SK-N-SH treated with all-trans-retinoic acid at 6 μM for 48 hours (cell line): Measurements from ENCODE around the gene BIN2.
"Not testable (repeated sequence)": the region's sequence is repeated elsewhere in the genome, so short reads cannot be mapped to it uniquely, and the experiment has no call there.

ENCODE experiments used
- ATAC-seq: fragments of 200-7000 bp; cut with Tn5 transposase; 3 replicates; pipeline ENCODE4 v1.9.1; 2020; ENCODE audit warnings: mild to moderate bottlenecking, moderate library complexity
- ARNTL ChIP-seq: fragments of 450-650 bp; formaldehyde crosslinking; IDR thresholded peaks from 2 replicates; pipeline ENCODE4 v1.5.0; 2020; ENCODE audit warnings: low read depth, mild to moderate bottlenecking, moderate library complexity, borderline replicate concordance
- BACH2 ChIP-seq: fragments of 250-450 bp; sonication (Bioruptor Pico); IDR thresholded peaks from 2 replicates; pipeline ENCODE4 v1.9.0; 2021; ENCODE audit warnings: mild to moderate bottlenecking, borderline replicate concordance
- CREB5 ChIP-seq: fragments of 250-450 bp; sonication (Bioruptor Pico); IDR thresholded peaks from 2 replicates; pipeline ENCODE4 v1.5.1; 2020; ENCODE audit warnings: low read depth, mild to moderate bottlenecking, moderate library complexity
- CSDC2 ChIP-seq: fragments of 250-450 bp; sonication (Bioruptor Pico); IDR thresholded peaks from 2 replicates; pipeline ENCODE4 v1.5.0; 2020; ENCODE audit warnings: mild to moderate bottlenecking, moderate library complexity
- ESRRG ChIP-seq: fragments of 250-450 bp; sonication (Bioruptor Pico); IDR thresholded peaks from 2 replicates; pipeline ENCODE4 v1.6.1; 2021; ENCODE audit warnings: mild to moderate bottlenecking
- GLIS3 ChIP-seq: fragments of 250-450 bp; sonication (Bioruptor Pico); IDR thresholded peaks from 2 replicates; pipeline ENCODE4 v1.5.0; 2020; ENCODE audit warnings: mild to moderate bottlenecking, moderate library complexity
- ISL1 ChIP-seq: fragments of 250-450 bp; sonication (Bioruptor Pico); IDR thresholded peaks from 2 replicates; pipeline ENCODE4 v2.1.2; 2022; ENCODE audit warnings: mild to moderate bottlenecking, moderate library complexity
- POU6F1 ChIP-seq: fragments of 250-450 bp; sonication (Bioruptor Pico); IDR thresholded peaks from 2 replicates; pipeline ENCODE4 v1.8.0; 2021; ENCODE audit warnings: low read depth, mild to moderate bottlenecking, moderate library complexity, borderline replicate concordance
- PPARA ChIP-seq: fragments of 250-450 bp; sonication (Bioruptor Pico); IDR thresholded peaks from 2 replicates; pipeline ENCODE4 v1.5.0; 2020; ENCODE audit warnings: mild to moderate bottlenecking, borderline replicate concordance
- RARB ChIP-seq: fragments of 250-450 bp; sonication (Bioruptor Pico); IDR thresholded peaks from 2 replicates; pipeline ENCODE4 v1.8.0; 2021; ENCODE audit warnings: mild to moderate bottlenecking, moderate library complexity
- SNAI2 ChIP-seq: fragments of 250-450 bp; sonication (Bioruptor Pico); IDR thresholded peaks from 2 replicates; pipeline ENCODE4 v1.5.0; 2020; ENCODE audit warnings: mild to moderate bottlenecking, moderate library complexity
- TCF4 ChIP-seq: fragments of 250-450 bp; sonication (Bioruptor Pico); IDR thresholded peaks from 2 replicates; pipeline ENCODE4 v1.8.0; 2021; ENCODE audit warnings: mild to moderate bottlenecking, moderate library complexity, borderline replicate concordance
- TOX ChIP-seq: fragments of 250-450 bp; sonication (Bioruptor Pico); IDR thresholded peaks from 2 replicates; pipeline ENCODE4 v1.8.0; 2021; ENCODE audit warnings: mild to moderate bottlenecking, moderate library complexity, borderline replicate concordance
- ZC3H10 ChIP-seq: fragments of 250-450 bp; sonication (Bioruptor Pico); IDR thresholded peaks from 2 replicates; pipeline ENCODE4 v1.5.1; 2021; ENCODE audit warnings: mild to moderate bottlenecking, moderate library complexity
- ZFP3 ChIP-seq: fragments of 250-450 bp; sonication (Bioruptor Pico); IDR thresholded peaks from 2 replicates; pipeline ENCODE4 v1.5.0; 2020; ENCODE audit warnings: mild to moderate bottlenecking, moderate library complexity
- ZFP30 ChIP-seq: fragments of 450-650 bp; formaldehyde crosslinking; IDR thresholded peaks from 2 replicates; pipeline ENCODE4 v1.5.0; 2022; ENCODE audit warnings: mild to moderate bottlenecking, moderate library complexity
- ZNF565 ChIP-seq: fragments of 450-650 bp; formaldehyde crosslinking; conservative IDR thresholded peaks from 2 replicates; pipeline ENCODE4 v1.5.0; 2020; ENCODE audit warnings: low read depth, mild to moderate bottlenecking, moderate library complexity
- TF ChIP-seq, protein P1 (sequence below): fragments of 250-450 bp; sonication (Bioruptor Pico); IDR thresholded peaks from 2 replicates; pipeline ENCODE4 v1.8.0; 2020; ENCODE audit warnings: mild to moderate bottlenecking, moderate library complexity, borderline replicate concordance

Gene BIN2

DNA sequence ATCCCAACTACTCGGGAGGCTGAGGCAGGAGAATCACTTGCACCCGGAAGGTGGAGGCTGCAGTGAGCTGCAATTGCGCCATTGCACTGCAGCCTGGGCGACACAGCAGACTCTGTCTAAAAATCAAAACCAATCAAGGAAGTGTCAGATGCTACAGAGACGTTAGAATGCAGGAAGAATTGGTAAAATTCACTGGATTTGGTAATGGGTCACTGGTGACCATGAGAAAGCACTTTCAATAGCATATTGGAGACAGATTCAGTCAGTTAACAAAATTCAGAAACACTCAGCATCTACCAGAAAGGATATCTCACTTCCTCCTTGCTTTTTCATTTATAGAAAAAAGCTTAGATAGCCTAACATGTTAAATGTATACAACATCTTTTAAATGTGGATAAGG is 17.5 kb downstream of the BIN2 start (continued):
- TF ChIP-seq ARNTL (CRISPR knock-in tag) (no peak), SNAI2 (CRISPR knock-in tag) (no peak), PPARA (no peak), ISL1 (CRISPR knock-in tag) (no peak), CSDC2 (CRISPR knock-in tag) (no peak), POU6F1 (CRISPR knock-in tag) (no peak), BACH2 (CRISPR knock-in tag) (no peak)

DNA sequence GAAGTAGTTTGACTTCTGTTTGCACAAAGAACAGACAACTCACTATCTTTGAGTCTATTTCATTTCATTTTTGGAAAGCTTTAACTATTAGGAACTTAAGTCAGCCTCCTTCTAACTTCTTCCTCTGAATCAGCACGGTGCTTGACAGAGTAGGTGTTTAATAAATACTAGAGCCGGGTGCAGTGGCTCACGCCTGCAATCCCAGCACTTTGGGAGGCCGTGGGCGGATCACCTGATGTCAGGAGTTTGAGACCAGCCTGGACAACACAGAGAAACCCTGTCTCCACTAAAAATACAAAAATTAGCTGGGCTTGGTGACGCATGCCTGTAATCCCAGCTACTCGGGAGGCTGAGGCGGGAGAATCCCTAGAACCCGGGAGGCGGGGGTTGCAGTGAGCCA is 23.2 kb downstream of the BIN2 start:
- ATAC-seq = not testable (repeated sequence)

GRCh38 chr12:51295651-51296050 is 28.3 kb downstream of the BIN2 start:
- TF ChIP-seq ZFP30 (CRISPR knock-in tag) (no peak), BACH2 (CRISPR knock-in tag) (no peak), PPARA (no peak), ZNF565 (CRISPR knock-in tag) (no peak), TOX (CRISPR knock-in tag) (no peak), ISL1 (CRISPR knock-in tag) (no peak), ESRRG (CRISPR knock-in tag) (no peak), SNAI2 (CRISPR knock-in tag) (no peak), ZC3H10 (CRISPR knock-in tag) (no peak), GLIS3 (CRISPR knock-in tag) (no peak), ZFP3 (CRISPR knock-in tag) (no peak), RARB (no peak), CSDC2 (CRISPR knock-in tag) (no peak), ARNTL (CRISPR knock-in tag) (no peak), TCF4 (CRISPR knock-in tag) (no peak), CREB5 (CRISPR knock-in tag) (no peak)
- TF ChIP-seq, protein P1, sequence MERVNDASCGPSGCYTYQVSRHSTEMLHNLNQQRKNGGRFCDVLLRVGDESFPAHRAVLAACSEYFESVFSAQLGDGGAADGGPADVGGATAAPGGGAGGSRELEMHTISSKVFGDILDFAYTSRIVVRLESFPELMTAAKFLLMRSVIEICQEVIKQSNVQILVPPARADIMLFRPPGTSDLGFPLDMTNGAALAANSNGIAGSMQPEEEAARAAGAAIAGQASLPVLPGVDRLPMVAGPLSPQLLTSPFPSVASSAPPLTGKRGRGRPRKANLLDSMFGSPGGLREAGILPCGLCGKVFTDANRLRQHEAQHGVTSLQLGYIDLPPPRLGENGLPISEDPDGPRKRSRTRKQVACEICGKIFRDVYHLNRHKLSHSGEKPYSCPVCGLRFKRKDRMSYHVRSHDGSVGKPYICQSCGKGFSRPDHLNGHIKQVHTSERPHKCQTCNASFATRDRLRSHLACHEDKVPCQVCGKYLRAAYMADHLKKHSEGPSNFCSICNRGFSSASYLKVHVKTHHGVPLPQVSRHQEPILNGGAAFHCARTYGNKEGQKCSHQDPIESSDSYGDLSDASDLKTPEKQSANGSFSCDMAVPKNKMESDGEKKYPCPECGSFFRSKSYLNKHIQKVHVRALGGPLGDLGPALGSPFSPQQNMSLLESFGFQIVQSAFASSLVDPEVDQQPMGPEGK (CRISPR knock-in tag) = no peak
- no peak for ATAC-seq

DNA sequence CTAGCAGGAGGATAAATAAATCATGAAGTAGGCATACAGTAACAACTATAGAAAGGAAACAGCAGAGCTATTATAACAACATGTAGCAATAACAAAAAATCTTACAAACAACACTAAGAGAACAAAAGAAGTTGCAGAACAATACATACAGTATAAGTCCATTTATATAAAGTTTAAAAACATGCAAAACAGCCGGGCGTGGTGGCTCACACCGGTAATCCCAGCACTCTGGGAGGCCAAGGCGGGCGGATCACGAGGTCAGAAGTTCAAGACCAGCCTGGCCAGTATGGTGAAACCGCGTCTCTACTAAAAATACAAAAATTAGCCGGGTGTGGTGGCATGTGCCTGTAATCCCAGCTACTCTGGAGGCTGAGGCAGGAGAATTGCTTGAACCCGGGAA is 29.9 kb downstream of the BIN2 start:
- not testable (repeated sequence) for ATAC-seq

DNA sequence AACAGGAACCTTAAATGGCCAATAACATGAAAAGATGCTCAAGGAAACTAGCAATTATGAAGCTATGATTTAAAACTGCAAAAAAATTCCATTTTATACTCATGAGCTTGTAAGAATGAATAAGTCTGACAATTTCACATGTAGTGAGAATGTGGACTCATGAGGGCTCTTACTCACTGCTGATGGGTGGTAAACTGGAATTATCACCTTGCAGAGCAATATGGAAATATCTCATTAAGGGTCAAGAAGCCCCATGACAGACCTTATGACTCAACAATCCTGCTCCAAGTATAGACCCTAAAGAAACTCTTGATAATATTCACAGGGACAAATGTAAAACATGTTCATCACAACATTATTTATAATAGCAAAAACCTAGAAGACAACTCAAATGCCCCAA is 30.3 kb downstream of the BIN2 start:
- TF ChIP-seq ARNTL (CRISPR knock-in tag) = no peak
- ATAC-seq = no peak

GRCh38 chr12:51291603-51292513 is 32.1 kb downstream of the BIN2 start:
- ATAC-seq = not testable (repeated sequence)

GRCh38 chr12:51285843-51286242 is 38.1 kb downstream of the BIN2 start:
- no peak for ATAC-seq
- TF ChIP-seq ZNF565 (CRISPR knock-in tag) (no peak), CSDC2 (CRISPR knock-in tag) (no peak)
- TF ChIP-seq, protein P1 (CRISPR knock-in tag) = no peak
